Measurements from ENCODE around the gene RARB. TPM values are rescaled to one million over a fixed set of nuclear protein-coding genes. Genes with fewer than 3 reads are reported as not detected.

Gene RARB
- total and polyA plus RNA-seq, 11 donors = 4.3 to 21.0 (median 16.3) TPM

GRCh38 chr3:25574172-25574765 lies 146.2 kb downstream of the RARB start:
- H3K27ac ChIP-seq = peak overlapping the region in 11 of 12 donors; percentile 55 to 86 (median 75)
- intact Hi-C loops (cut with DNase I) = no loop called here
- WGBS, 4 donors = 96 to 98% (median 96%) methylated on average over 16 of the region's 16 CpGs
- ATAC-seq = no peak
- H3K4me3 ChIP-seq = no peak overlapping the region
- no peaks in the 10 kb centered on the region for H3K9me3 ChIP-seq
- peaks cover 0 to 30% (median 4%) of the 10 kb centered on the region in 9 donors for H3K36me3 ChIP-seq
- DNase-seq = no peak
- peaks cover 0 to 24% (median 16%) of the 10 kb centered on the region in 12 donors for H3K4me1 ChIP-seq
- H3K27me3 ChIP-seq = no peaks in the 10 kb centered on the region
- TF ChIP-seq, protein P1, sequence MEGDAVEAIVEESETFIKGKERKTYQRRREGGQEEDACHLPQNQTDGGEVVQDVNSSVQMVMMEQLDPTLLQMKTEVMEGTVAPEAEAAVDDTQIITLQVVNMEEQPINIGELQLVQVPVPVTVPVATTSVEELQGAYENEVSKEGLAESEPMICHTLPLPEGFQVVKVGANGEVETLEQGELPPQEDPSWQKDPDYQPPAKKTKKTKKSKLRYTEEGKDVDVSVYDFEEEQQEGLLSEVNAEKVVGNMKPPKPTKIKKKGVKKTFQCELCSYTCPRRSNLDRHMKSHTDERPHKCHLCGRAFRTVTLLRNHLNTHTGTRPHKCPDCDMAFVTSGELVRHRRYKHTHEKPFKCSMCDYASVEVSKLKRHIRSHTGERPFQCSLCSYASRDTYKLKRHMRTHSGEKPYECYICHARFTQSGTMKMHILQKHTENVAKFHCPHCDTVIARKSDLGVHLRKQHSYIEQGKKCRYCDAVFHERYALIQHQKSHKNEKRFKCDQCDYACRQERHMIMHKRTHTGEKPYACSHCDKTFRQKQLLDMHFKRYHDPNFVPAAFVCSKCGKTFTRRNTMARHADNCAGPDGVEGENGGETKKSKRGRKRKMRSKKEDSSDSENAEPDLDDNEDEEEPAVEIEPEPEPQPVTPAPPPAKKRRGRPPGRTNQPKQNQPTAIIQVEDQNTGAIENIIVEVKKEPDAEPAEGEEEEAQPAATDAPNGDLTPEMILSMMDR (IDR thresholded peaks at IDR 0.05) = no peak
- TF ChIP-seq POLR2A (IDR thresholded peaks at IDR 0.05) = no peak

- Histone ChIP-seq H3K4me1 (peaks cover 0 to 27% (median 14%) of the 10 kb centered on the region in 12 donors), H3K27ac (peak overlapping the region in 3 of 12 donors; percentile 72 to 77 (median 75)), H3K27me3 (no peaks in the 10 kb centered on the region), H3K4me3 (no peak overlapping the region), H3K9me3 (no peaks in the 10 kb centered on the region), H3K36me3 (peaks cover 0 to 27% (median 4%) of the 10 kb centered on the region in 9 donors)
- no peak for ATAC-seq
- intact Hi-C loops (cut with DNase I) = no loop called here
- TF ChIP-seq, protein P1 (IDR thresholded peaks at IDR 0.05) = no peak
- TF ChIP-seq POLR2A (IDR thresholded peaks at IDR 0.05) = no peak
- WGBS, 4 donors = 91 to 97% (median 96%) methylated on average over 12 of the region's 12 CpGs
- no peak for DNase-seq
Observed at GRCh38 chr3:25575001-25575400, 146.9 kb downstream of the RARB start.

DNA sequence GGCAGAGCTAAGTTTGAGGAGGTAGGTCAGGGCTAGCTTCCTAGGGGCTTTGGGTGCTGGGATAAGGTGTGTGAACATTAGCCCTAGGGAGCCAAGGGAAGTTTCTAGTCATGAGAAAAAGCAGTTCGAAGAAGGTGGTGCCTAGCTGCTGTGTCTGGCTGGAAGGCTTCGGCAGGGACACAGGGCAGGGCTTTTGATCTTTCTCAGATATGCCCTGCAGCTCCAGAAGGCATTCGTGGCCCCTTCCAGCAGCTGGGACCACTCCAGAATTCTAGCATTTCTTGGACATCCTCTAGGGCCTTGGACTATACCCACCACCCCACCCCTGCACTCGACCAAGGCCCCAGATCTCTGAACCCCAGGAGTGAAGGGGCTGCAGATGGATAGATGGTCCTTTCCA lies 148.1 kb downstream of the RARB start:
- DNase-seq (no peak), ATAC-seq (no peak)
- Histone ChIP-seq H3K4me1 (peaks cover 0 to 34% (median 14%) of the 10 kb centered on the region in 12 donors), H3K27me3 (no peaks in the 10 kb centered on the region), H3K9me3 (no peaks in the 10 kb centered on the region), H3K27ac (no peak overlapping the region), H3K4me3 (no peak overlapping the region), H3K36me3 (peaks cover 0 to 24% (median 7%) of the 10 kb centered on the region in 9 donors)
- no peak for TF ChIP-seq POLR2A (IDR thresholded peaks at IDR 0.05)
- TF ChIP-seq, protein P1 (IDR thresholded peaks at IDR 0.05) = no peak
- WGBS, 4 donors = 64 to 82% (median 77%) methylated on average over 4 of the region's 4 CpGs
- intact Hi-C loops (cut with DNase I) = no loop called here

GRCh38 chr3:25576831-25577454 lies 148.9 kb downstream of the RARB start:
- no peak for ATAC-seq
- no peaks in the 10 kb centered on the region for H3K9me3 ChIP-seq
- peaks cover 0 to 22% (median 8%) of the 10 kb centered on the region in 9 donors for H3K36me3 ChIP-seq
- intact Hi-C loops (cut with DNase I) = no loop called here
- no peak overlapping the region for H3K27ac ChIP-seq
- peaks cover 0 to 34% (median 14%) of the 10 kb centered on the region in 12 donors for H3K4me1 ChIP-seq
- 79 to 92% (median 82%) methylated on average over 15 of the region's 15 CpGs for WGBS, 4 donors
- no peaks in the 10 kb centered on the region for H3K27me3 ChIP-seq
- no peak for TF ChIP-seq POLR2A (IDR thresholded peaks at IDR 0.05)
- TF ChIP-seq, protein P1 (IDR thresholded peaks at IDR 0.05) = no peak
- DNase-seq = no peak
- H3K4me3 ChIP-seq = no peak overlapping the region
